ENCODE results near the gene OR4D10.

The OR4D10 gene

DNA sequence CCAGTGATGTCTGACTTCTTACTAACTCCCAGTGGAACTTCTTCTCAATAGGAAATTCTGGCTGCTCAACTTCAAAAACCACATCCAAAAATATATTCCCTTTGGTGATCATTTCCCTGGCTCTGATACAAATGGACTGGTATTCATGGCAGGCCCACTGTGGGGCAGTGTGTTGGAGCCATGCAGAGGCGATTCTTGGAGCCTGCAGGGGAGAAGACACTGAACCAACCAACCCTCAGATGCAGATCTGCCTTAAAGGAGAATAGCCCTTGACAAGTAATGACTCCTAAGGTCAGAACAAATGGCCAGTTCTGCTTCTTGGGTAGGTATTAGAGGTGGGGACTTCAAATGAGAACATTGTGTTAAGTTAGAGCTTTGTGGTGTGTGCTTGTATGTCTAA, 50.4 kb downstream of the OR4D10 start:
- no peak for DNase-seq

DNA sequence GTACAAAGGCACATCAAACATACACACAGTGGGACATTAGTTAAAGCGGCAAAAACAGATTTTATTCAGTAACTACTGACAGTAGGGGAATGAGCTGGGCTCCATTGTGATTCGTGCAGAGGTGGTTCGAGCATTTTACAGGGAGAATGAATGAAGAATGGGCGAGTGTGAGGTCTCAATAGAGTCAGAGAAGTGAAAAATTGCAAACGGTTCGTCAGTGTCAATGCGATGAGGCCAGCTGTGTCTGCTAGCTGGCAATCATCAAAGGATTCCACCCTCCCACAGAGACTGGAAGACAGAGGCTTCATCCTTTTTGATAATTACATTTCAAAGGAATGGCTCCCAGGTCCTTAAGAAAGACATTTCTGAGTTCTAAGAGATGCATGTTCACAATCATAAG, 55.6 kb downstream of the OR4D10 start:
- DNase-seq = no peak

Data from hypothalamus (tissue), 51 donors.